H1 (cell line): ENCODE measurements around the gene C5orf15.

Experiments
- CTCF ChIP-seq, 3 experiments: IDR thresholded peaks; 1 replicate in 2 of 3; 2 replicates in 1 of 3; pipeline versions ENCODE4 v1.5.1 to v1.6.1; 2011; ENCODE audit warnings: low read length in 3 of 3, mild to moderate bottlenecking in 3 of 3, inconsistent platforms in 2 of 3, low read depth in 1 of 3, moderate library complexity in 1 of 3; ENCODE audit not compliant: insufficient read depth in 1 of 3; ENCODE audit errors: control extremely low read depth in 1 of 3
- EP300 ChIP-seq, 2 experiments: IDR thresholded peaks; 1 replicate in 1 of 2; 2 replicates in 1 of 2; pipeline ENCODE4 v1.6.1; 2011 to 2012; ENCODE audit warnings: low read depth in 2 of 2, low read length in 2 of 2, mild to moderate bottlenecking in 2 of 2, borderline replicate concordance in 1 of 2, inconsistent platforms in 1 of 2, moderate library complexity in 1 of 2
- GABPA ChIP-seq: IDR thresholded peaks from 2 replicates; pipeline ENCODE4 v1.6.1; 2011; ENCODE audit warnings: mild to moderate bottlenecking, low read length, moderate library complexity, borderline replicate concordance; ENCODE audit not compliant: insufficient read depth
- GTF2F1 ChIP-seq: IDR thresholded peaks from 2 replicates; pipeline ENCODE4 v1.6.1; 2012; ENCODE audit warnings: low read depth, low read length, improper control_type of control experiment, borderline replicate concordance
- MAX ChIP-seq: IDR thresholded peaks from 2 replicates; pipeline ENCODE4 v1.6.1; 2012; ENCODE audit warnings: inconsistent platforms
- POLR2A ChIP-seq, 2 experiments: IDR thresholded peaks; 1 replicate in 1 of 2; 2 replicates in 1 of 2; pipeline ENCODE4 v1.6.1; 2011; ENCODE audit warnings: low read depth in 2 of 2, low read length in 2 of 2, mild to moderate bottlenecking in 2 of 2; ENCODE audit errors: control extremely low read depth in 1 of 2
- POLR2AphosphoS5 ChIP-seq: IDR thresholded peaks from 2 replicates; pipeline ENCODE4 v1.6.1; 2011; ENCODE audit warnings: low read depth, low read length
- RAD21 ChIP-seq, 2 experiments: IDR thresholded peaks in 1 of 2; conservative IDR thresholded peaks in 1 of 2; 2 replicates each; pipeline ENCODE4 v1.6.1; 2011; ENCODE audit warnings: low read depth in 2 of 2, low read length in 2 of 2, improper control_type of control experiment in 1 of 2, inconsistent platforms in 1 of 2, mild to moderate bottlenecking in 1 of 2, moderate library complexity in 1 of 2
- RNF2 ChIP-seq: fragments of 200-900, 300-1000 bp; sonication (generic); IDR thresholded peaks from 2 replicates; pipeline ENCODE4 v1.7.1; 2016; ENCODE audit warnings: borderline replicate concordance, low read depth, mild to moderate bottlenecking, antibody characterized with exemption, low read length; ENCODE audit not compliant: poor library complexity, severe bottlenecking; ENCODE audit errors: missing control alignments
- SIRT6 ChIP-seq: IDR thresholded peaks from one replicate; pipeline ENCODE4 v1.7.1; 2012; ENCODE audit warnings: low read length, inconsistent platforms

GRCh38 chr5:133934311-133934710, 34.1 kb downstream of the C5orf15 start:
- TF ChIP-seq GTF2F1 (no peak), POLR2AphosphoS5 (no peak), POLR2A (IDR thresholded peaks at IDR 0.05; ENCODE audit: control extremely low read depth in 1 of 2, low read depth in 2 of 2, low read length in 2 of 2) (no peak), CTCF (IDR thresholded peaks at IDR 0.05; ENCODE audit: control extremely low read depth in 1 of 3, insufficient read depth in 1 of 3, low read depth in 1 of 3, low read length in 3 of 3) (no peak), RNF2 (no peak), GABPA (no peak), EP300 (IDR thresholded peaks at IDR 0.05; ENCODE audit: borderline replicate concordance in 1 of 2, low read depth in 2 of 2, low read length in 2 of 2) (no peak), RAD21 (IDR thresholded peaks at IDR 0.05 in 1 of 2, conservative IDR thresholded peaks at IDR 0.05 in 1 of 2; ENCODE audit: low read depth in 2 of 2, low read length in 2 of 2) (no peak), MAX (no peak), SIRT6 (no peak)
